NB4 (cell line): ENCODE measurements around the gene COL8A1.

Experiments
- POLR2A ChIP-seq: IDR thresholded peaks from 2 replicates; pipeline ENCODE4 v1.6.1; 2011; ENCODE audit warnings: mild to moderate bottlenecking; ENCODE audit not compliant: insufficient read length; ENCODE audit errors: extremely low read depth
- TF ChIP-seq, protein P1 (sequence below): IDR thresholded peaks from one replicate; pipeline ENCODE4 v1.5.1; 2012; ENCODE audit warnings: low read depth, low read length

- TF ChIP-seq, protein P1, sequence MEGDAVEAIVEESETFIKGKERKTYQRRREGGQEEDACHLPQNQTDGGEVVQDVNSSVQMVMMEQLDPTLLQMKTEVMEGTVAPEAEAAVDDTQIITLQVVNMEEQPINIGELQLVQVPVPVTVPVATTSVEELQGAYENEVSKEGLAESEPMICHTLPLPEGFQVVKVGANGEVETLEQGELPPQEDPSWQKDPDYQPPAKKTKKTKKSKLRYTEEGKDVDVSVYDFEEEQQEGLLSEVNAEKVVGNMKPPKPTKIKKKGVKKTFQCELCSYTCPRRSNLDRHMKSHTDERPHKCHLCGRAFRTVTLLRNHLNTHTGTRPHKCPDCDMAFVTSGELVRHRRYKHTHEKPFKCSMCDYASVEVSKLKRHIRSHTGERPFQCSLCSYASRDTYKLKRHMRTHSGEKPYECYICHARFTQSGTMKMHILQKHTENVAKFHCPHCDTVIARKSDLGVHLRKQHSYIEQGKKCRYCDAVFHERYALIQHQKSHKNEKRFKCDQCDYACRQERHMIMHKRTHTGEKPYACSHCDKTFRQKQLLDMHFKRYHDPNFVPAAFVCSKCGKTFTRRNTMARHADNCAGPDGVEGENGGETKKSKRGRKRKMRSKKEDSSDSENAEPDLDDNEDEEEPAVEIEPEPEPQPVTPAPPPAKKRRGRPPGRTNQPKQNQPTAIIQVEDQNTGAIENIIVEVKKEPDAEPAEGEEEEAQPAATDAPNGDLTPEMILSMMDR: no peak
- TF ChIP-seq POLR2A: no peak
Measured at GRCh38 chr3:99627062-99627826, 11.2 kb upstream of the COL8A1 start.
